Loucy (cell line): Measurements from ENCODE around the gene ZNF660.

ENCODE experiments used
- CTCF ChIP-seq: fragments of 200-600 bp; sonication (generic); conservative IDR thresholded peaks from 2 replicates; pipeline ENCODE4 v1.5.1; 2014; ENCODE audit warnings: mild to moderate bottlenecking, antibody characterized with exemption, low read length
- EZH2phosphoT487 ChIP-seq: fragments of 200-600 bp; IDR thresholded peaks from 2 replicates; pipeline ENCODE4 v1.6.1; 2018; ENCODE audit warnings: antibody characterized with exemption, mild to moderate bottlenecking, moderate library complexity, borderline replicate concordance

DNA sequence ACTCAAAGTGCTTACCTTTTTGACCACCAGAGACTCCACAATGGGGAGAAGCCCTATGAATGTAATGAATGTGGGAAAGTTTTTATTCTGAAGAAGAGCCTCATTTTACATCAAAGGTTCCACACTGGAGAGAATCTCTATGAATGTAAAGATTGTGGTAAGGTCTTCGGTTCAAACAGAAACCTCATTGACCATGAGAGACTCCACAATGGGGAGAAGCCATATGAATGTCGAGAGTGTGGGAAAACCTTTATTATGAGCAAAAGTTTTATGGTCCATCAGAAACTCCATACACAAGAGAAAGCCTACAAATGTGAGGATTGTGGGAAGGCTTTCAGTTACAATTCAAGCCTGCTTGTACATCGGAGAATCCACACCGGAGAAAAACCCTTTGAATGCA, 58.3 kb downstream of the ZNF660 start:
- no peak for TF ChIP-seq CTCF
- TF ChIP-seq EZH2phosphoT487: no peak
